Activated CD8-positive, alpha-beta T cell treated with anti-CD3 and anti-CD28 coated beads for 36 hours (primary cell): ENCODE measurements around the gene LCE1E. TPM values are rescaled to one million over a fixed set of nuclear protein-coding genes. Genes with fewer than 3 reads are reported as not detected.

Experiments
- ATAC-seq: fragments of 200-7000 bp; cut with Tn5 transposase; one replicate; pipeline ENCODE4 v1.10.0; 2021; ENCODE audit warnings: mild to moderate bottlenecking, moderate library complexity
- CTCF ChIA-PET: fragments of 350-600 bp; sonication (Branson Sonifier 250); formaldehyde crosslinking; loops from one replicate; lab custom pipeline; 2021; ENCODE audit warnings: antibody characterized with exemption; lab: Charles Lee
- POLR2A ChIA-PET: fragments of 350-600 bp; sonication (Branson Sonifier 250); formaldehyde crosslinking; loops from one replicate; lab custom pipeline; 2021; ENCODE audit warnings: antibody characterized with exemption; lab: Charles Lee
- DNase-seq: peaks from one replicate; pipeline ENCODE4 v3.0.0-alpha.2; 2020
- H3K27ac Mint-ChIP-seq: one replicate; pipeline ENCODE4 v1.8.0; 2021; ENCODE audit warnings: mild to moderate bottlenecking, mixed read lengths
- H3K27me3 Mint-ChIP-seq: one replicate; pipeline ENCODE4 v1.8.0; 2021; ENCODE audit warnings: mixed read lengths
- H3K36me3 Mint-ChIP-seq: one replicate; pipeline ENCODE4 v1.8.0; 2021; ENCODE audit warnings: low read depth, mixed read lengths
- H3K4me1 Mint-ChIP-seq: one replicate; pipeline ENCODE4 v1.8.0; 2021; ENCODE audit warnings: low read depth, mixed read lengths
- H3K4me3 Mint-ChIP-seq: one replicate; pipeline ENCODE4 v1.8.0; 2021; ENCODE audit warnings: mild to moderate bottlenecking, moderate library complexity, mixed read lengths
- H3K9me3 Mint-ChIP-seq: one replicate; pipeline ENCODE4 v1.8.0; 2021; ENCODE audit warnings: mixed read lengths
- intact Hi-C: fragments of 100-400 bp; cut with micrococcal nuclease; formaldehyde crosslinking; loops from one replicate; pipeline ENCODE4 v1.10.0; 2022
- total RNA-seq, 2 experiments: library from RNA; stranded (reverse); gene quantifications; one replicate each; pipeline ENCODE4 v1.2.3, GENCODE V29; 2021
- TF ChIP-seq, protein P1 (sequence below): fragments of 200-600 bp; IDR thresholded peaks from one replicate; pipeline ENCODE4 v1.8.0; 2022; ENCODE audit warnings: antibody characterized with exemption, mild to moderate bottlenecking

Gene LCE1E
- total RNA-seq, 2 experiments from 2014 or later: not detected

DNA sequence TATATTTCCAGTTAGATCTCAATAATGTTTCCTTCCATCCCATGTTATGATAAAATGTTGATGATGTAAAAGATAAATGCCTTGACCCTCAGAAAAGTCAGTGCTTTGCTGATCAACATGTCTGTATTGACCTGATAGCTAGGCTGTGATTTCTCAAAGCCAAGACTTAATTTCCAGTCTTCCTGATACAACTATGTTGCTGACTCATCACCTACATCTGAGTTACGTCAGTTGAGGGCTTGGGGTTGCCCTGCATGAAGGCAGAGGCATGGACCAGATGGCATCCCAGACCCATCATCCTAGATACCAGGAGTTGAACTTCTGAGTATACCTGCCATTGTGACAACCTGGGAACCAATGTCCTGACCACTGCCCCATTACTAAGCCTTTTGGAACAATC is 15.3 kb downstream of the LCE1E start:
- Mint-ChIP-seq H3K4me1 (no peaks in the 10 kb centered on the region), H3K27ac (no peak overlapping the region), H3K4me3 (no peak overlapping the region), H3K36me3 (no peaks in the 10 kb centered on the region), H3K27me3 (peaks cover 13% of the 10 kb centered on the region), H3K9me3 (no peaks in the 10 kb centered on the region)
- ATAC-seq: no peak
- no peak for DNase-seq
- POLR2A ChIA-PET: no interaction called here
- TF ChIP-seq, protein P1, sequence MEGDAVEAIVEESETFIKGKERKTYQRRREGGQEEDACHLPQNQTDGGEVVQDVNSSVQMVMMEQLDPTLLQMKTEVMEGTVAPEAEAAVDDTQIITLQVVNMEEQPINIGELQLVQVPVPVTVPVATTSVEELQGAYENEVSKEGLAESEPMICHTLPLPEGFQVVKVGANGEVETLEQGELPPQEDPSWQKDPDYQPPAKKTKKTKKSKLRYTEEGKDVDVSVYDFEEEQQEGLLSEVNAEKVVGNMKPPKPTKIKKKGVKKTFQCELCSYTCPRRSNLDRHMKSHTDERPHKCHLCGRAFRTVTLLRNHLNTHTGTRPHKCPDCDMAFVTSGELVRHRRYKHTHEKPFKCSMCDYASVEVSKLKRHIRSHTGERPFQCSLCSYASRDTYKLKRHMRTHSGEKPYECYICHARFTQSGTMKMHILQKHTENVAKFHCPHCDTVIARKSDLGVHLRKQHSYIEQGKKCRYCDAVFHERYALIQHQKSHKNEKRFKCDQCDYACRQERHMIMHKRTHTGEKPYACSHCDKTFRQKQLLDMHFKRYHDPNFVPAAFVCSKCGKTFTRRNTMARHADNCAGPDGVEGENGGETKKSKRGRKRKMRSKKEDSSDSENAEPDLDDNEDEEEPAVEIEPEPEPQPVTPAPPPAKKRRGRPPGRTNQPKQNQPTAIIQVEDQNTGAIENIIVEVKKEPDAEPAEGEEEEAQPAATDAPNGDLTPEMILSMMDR: no peak
- intact Hi-C loops: no loop called here
- CTCF ChIA-PET: interaction anchor here (0.7 kb wide), 1 partner anchor 69 kb away, joined by 3 read pairs; no protein-coding TSS in a partner anchor

DNA sequence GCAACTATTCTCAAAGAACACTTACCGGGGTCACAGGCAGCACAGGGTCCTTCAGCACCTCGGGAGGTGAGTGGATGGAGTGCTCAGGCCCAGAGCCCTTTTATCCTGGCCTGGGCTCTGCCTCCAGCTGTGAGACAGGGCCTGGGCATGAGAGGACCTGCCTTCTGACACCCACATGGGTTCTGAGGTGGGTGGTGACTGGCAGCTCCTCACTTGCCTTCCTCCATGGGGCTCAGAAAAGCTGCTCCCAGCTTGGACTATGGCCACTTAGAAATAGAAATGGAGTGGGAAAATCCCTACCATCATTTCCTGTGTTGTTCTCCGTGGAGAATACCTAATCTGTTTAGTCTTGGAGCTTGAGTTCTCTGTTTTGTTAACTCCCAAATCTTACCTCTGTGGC is 20.5 kb downstream of the LCE1E start, which contains the start of gene LCE1C:
LCE1C (minus strand) TSS at position 76 of the 400 bp plus-strand sequence. CDS start 1,173 bp downstream, outside the sequence.
- DNase-seq: no peak
- intact Hi-C loops: no loop called here
- ChIA-PET CTCF (no interaction called here), POLR2A (no interaction called here)
- Mint-ChIP-seq H3K4me3 (no peak within 1 kb of the TSS), H3K27me3 (peaks cover 7% of the 10 kb centered on the region), H3K4me1 (no peaks in the 10 kb centered on the region), H3K9me3 (peaks cover 4% of the 10 kb centered on the region), H3K36me3 (no peaks in the 10 kb centered on the region), H3K27ac (no peak within 1 kb of the TSS)
- no peak for ATAC-seq
- TF ChIP-seq, protein P1: no peak

DNA sequence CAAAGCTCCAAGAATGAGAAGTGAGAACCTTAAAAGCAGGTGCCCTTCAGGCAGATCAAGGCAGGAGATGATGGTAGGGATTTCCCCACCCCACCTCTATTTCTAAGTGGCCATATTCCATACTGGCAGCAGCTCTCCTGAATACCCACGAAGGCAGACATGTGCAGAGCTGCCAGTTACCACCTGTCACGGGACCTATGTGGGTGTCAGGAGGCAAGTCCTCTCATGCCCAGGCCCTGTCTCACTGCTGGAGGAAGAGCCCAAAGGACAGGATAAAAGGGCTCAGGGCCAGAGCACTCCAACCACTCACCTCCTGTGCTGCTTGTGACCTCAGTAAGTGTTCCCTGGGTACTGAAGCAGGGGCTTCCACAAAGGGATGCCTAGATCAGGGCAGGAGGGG is 25.0 kb downstream of the LCE1E start:
- Mint-ChIP-seq H3K36me3 (no peaks in the 10 kb centered on the region), H3K9me3 (peaks cover 4% of the 10 kb centered on the region), H3K4me3 (no peak overlapping the region), H3K27me3 (peaks cover 8% of the 10 kb centered on the region), H3K27ac (no peak overlapping the region), H3K4me1 (no peaks in the 10 kb centered on the region)
- ATAC-seq (no peak), DNase-seq (no peak)
- CTCF ChIA-PET: no interaction called here
- TF ChIP-seq, protein P1: no peak
- intact Hi-C loops: no loop called here
- POLR2A ChIA-PET: no interaction called here

DNA sequence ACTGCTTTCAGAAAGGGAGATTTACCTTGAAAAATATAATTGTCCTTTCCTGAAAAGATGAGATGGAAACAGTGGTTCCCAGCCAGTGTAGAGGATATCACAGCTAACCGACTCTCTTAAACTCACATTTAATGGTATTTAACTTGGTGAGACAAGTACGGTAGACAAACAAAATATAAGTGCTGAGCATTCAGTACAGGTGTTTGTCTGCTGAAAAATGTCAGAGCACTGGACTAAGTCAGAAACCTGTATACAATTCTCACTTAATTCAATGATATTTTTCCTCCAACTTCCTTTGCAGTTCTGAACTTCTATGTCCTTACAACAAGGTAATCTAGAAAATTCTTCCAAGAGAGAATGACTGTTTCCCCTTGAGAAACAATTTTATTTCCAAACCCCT is 25.6 kb downstream of the LCE1E start, which contains the start of gene LCE1B:
LCE1B (plus strand) TSS at position 301 of the 400 bp plus-strand sequence. CDS start 476 bp downstream, outside the sequence.
- Mint-ChIP-seq H3K9me3 (peaks cover 4% of the 10 kb centered on the region), H3K27me3 (peaks cover 8% of the 10 kb centered on the region), H3K4me3 (no peak within 1 kb of the TSS), H3K4me1 (no peaks in the 10 kb centered on the region), H3K36me3 (no peaks in the 10 kb centered on the region), H3K27ac (no peak within 1 kb of the TSS)
- ATAC-seq (no peak), DNase-seq (no peak)
- ChIA-PET POLR2A (no interaction called here), CTCF (no interaction called here)
- intact Hi-C loops: no loop called here
- TF ChIP-seq, protein P1: no peak

DNA sequence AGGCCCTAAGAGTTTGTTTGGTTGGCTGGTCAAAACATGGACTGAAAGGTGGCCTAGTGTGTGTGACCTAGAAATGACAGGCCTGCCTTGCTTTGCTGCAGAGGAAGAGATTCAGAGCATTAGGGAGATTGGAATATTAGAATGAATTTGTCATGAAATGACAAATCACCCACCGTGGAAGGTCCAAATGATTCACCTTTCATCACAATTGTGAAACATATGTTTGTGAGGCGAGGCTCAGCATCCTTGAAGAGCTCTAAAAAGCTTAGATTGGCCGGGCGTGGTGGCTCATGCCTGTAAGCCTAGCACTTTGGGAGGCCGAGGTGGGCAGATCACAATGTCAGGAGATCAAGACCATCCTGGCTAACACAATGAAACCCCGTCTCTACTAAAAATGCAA is 31.3 kb downstream of the LCE1E start:
- ATAC-seq (no peak), DNase-seq (no peak)
- no peak overlapping the region for H3K27ac Mint-ChIP-seq
- ChIA-PET CTCF (no interaction called here), POLR2A (no interaction called here)
- TF ChIP-seq, protein P1: no peak
- H3K9me3 Mint-ChIP-seq: no peaks in the 10 kb centered on the region
- no peaks in the 10 kb centered on the region for H3K4me1 Mint-ChIP-seq
- no peaks in the 10 kb centered on the region for H3K36me3 Mint-ChIP-seq
- intact Hi-C loops: no loop called here
- H3K27me3 Mint-ChIP-seq: peaks cover 4% of the 10 kb centered on the region
- H3K4me3 Mint-ChIP-seq: no peak overlapping the region
